Thyroid gland (tissue), 4 donors: ENCODE results near the gene PARD3. TPM values are rescaled to one million over a fixed set of nuclear protein-coding genes. Genes with fewer than 3 reads are reported as not detected.

Source experiments
- DNase-seq, 2 donors: peaks; one replicate each; pipeline ENCODE4 v3.0.0-alpha.2; 2019
- H3K27ac ChIP-seq, 3 donors: fragments of 200-600 bp; sonication (generic); 1 replicate in 2 of 3; 2 replicates in 1 of 3; pipeline ENCODE4 v1.5.1; 2016 to 2019; ENCODE audit warnings: mild to moderate bottlenecking in 1 of 3, moderate library complexity in 1 of 3
- H3K27me3 ChIP-seq: fragments of 200-600 bp; sonication (generic); one replicate; pipeline ENCODE4 v1.5.1; 2019
- H3K36me3 ChIP-seq, 2 donors: fragments of 200-600 bp; sonication (generic); one replicate each; pipeline ENCODE4 v1.5.1; 2016 to 2019
- H3K4me1 ChIP-seq, 2 donors: fragments of 200-600 bp; sonication (generic); one replicate each; pipeline ENCODE4 v1.5.1; 2017 to 2019
- H3K4me3 ChIP-seq, 3 donors: fragments of 200-600 bp; sonication (generic); replicated peaks in 1 of 3; 1 replicate in 2 of 3; 2 replicates in 1 of 3; pipeline ENCODE4 v1.5.1; 2016; ENCODE audit warnings: mild to moderate bottlenecking in 1 of 3
- H3K9me3 ChIP-seq: fragments of 200-600 bp; sonication (generic); one replicate; pipeline ENCODE4 v1.5.1; 2017
- POLR2A ChIP-seq, 2 donors: fragments of 450-650 bp; IDR thresholded peaks; one replicate each; pipeline ENCODE4 v1.6.1; 2017; ENCODE audit warnings: antibody characterized with exemption in 2 of 2, mild to moderate bottlenecking in 2 of 2, moderate library complexity in 1 of 2
- WGBS, 2 donors: methylation state at CpG; one replicate each; pipeline ENCODE4 v1.1.5; 2017; 5-methylcytosine and 5-hydroxymethylcytosine counted together
- intact Hi-C: fragments of 100-400 bp; cut with DNase I; formaldehyde crosslinking; loops from one replicate; pipeline ENCODE4 v1.15.1; 2023
- total RNA-seq, 4 donors: library from RNA; depleted of rRNA; stranded (reverse); fragments of >200 nt; gene quantifications; one replicate each; pipeline ENCODE4 v1.2.3, GENCODE V29; 2016
- TF ChIP-seq, protein P1 (sequence below), 6 experiments: fragments of 200-600 bp in 3 of 6; fragments of 450-650 bp in 3 of 6; sonication (generic) in 3 of 6; IDR thresholded peaks; one replicate each; pipeline ENCODE4 v1.5.1; 2016 to 2019; ENCODE audit warnings: antibody characterized with exemption in 6 of 6, mild to moderate bottlenecking in 2 of 6, inconsistent platforms in 1 of 6, moderate library complexity in 1 of 6

PARD3 gene
- total RNA-seq, 4 donors from 2014 or later = 48.6 to 88.4 (median 57.7) TPM

DNA sequence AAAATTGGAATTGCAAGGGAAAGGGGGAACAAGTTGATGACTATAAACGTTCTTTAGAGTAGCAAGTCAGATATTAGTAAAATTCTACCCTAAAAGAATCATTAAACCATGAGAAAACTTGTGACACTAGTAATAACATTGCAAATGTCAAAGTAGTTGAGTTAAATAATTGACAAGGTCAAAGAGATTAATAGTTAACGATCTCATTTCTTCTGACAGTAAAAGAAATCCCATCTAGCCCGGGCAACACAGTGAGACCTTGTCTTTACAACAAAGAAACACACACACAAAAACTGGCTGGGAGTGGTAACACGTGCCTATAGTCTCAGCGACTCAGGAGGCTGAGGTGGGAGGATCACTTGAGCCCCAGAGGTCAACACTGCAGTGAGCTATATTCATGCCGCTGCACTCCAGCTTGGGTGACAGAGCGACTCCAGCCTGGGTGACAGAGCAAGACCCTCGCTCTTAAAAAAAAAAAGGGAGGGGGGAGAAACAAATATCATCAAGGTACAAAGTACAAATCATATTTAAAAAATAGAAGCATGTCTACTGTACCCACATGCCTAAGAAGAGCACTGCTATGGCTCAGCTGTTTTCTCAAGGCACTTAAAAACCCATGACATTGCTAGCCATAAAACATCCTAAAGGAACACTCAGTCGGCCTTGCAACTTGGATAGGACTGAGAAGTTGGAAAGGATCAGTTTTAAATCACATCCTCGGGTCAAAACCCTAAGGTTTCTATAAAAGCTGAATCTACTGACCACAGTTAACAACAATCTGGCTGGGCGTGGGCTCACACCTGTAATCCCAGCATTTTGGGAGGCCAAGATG, 401.1 kb downstream of the PARD3 start:
- intact Hi-C loops = no loop called here
- Histone ChIP-seq H3K36me3 (no peaks in the 10 kb centered on the region), H3K27ac (no peak overlapping the region), H3K9me3 (no peaks in the 10 kb centered on the region), H3K4me1 (peaks cover 0 to 13% of the 10 kb centered on the region in 2 donors), H3K4me3 (no peak overlapping the region), H3K27me3 (no peaks in the 10 kb centered on the region)
- DNase-seq = no peak
- 91 to 93% methylated on average over 11 of the region's 11 CpGs for WGBS, 2 donors
- TF ChIP-seq, protein P1, sequence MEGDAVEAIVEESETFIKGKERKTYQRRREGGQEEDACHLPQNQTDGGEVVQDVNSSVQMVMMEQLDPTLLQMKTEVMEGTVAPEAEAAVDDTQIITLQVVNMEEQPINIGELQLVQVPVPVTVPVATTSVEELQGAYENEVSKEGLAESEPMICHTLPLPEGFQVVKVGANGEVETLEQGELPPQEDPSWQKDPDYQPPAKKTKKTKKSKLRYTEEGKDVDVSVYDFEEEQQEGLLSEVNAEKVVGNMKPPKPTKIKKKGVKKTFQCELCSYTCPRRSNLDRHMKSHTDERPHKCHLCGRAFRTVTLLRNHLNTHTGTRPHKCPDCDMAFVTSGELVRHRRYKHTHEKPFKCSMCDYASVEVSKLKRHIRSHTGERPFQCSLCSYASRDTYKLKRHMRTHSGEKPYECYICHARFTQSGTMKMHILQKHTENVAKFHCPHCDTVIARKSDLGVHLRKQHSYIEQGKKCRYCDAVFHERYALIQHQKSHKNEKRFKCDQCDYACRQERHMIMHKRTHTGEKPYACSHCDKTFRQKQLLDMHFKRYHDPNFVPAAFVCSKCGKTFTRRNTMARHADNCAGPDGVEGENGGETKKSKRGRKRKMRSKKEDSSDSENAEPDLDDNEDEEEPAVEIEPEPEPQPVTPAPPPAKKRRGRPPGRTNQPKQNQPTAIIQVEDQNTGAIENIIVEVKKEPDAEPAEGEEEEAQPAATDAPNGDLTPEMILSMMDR (IDR thresholded peaks at IDR 0.05) = no peak
- TF ChIP-seq POLR2A (IDR thresholded peaks at IDR 0.05) = no peak

DNA sequence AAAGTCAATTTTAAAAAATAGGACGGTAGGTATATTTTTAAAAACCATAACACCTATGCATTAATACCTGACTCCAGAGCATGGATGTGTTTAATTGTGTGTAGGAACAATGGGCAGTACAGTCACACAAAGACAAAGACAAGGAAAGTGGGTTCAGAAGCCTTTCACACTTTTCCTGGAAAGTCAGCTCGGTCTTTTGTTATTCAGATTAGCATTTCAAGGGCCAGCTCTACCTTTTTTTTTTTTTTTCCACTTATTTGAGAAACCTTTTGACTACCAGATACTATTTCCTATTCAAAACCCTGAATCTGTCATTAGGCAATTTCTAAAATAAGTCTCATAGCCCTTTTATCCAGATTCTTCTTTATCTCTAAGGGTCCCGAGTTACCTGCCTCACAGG, 401.9 kb downstream of the PARD3 start:
- no peak for DNase-seq
- intact Hi-C loops = no loop called here
- WGBS, 2 donors = 78 to 80% methylated on average over 3 of the region's 3 CpGs
- no peaks in the 10 kb centered on the region for H3K9me3 ChIP-seq
- H3K4me3 ChIP-seq = no peak overlapping the region
- no peak overlapping the region for H3K27ac ChIP-seq
- no peaks in the 10 kb centered on the region for H3K27me3 ChIP-seq
- H3K36me3 ChIP-seq = no peaks in the 10 kb centered on the region
- TF ChIP-seq, protein P1 (IDR thresholded peaks at IDR 0.05) = no peak
- TF ChIP-seq POLR2A (IDR thresholded peaks at IDR 0.05) = no peak
- peaks cover 0 to 13% of the 10 kb centered on the region in 2 donors for H3K4me1 ChIP-seq

DNA sequence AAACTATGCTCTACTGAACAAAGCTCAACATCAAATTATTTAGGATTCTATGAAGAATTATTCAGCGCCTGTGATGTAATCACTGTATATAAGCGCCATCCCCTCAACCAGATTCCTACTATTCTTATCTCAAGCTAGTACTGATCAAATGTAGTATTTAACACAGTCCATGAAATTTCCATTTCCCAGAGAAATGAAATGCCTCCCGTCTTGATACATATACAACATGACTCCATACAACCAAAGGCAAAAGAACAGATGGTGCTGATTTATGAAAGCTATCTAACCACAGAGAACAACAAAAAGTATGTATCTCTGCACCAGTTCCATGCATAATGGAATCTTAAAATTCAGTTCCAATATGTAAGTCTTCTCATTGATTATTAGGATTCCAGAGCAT, 406.1 kb downstream of the PARD3 start:
- peaks cover 0 to 8% of the 10 kb centered on the region in 2 donors for H3K4me1 ChIP-seq
- TF ChIP-seq, protein P1 (IDR thresholded peaks at IDR 0.05) = no peak
- DNase-seq = no peak
- H3K36me3 ChIP-seq = no peaks in the 10 kb centered on the region
- WGBS, 2 donors = 94 to 97% methylated on average over 3 of the region's 3 CpGs
- H3K27me3 ChIP-seq = no peaks in the 10 kb centered on the region
- H3K9me3 ChIP-seq = no peaks in the 10 kb centered on the region
- H3K4me3 ChIP-seq = no peak overlapping the region
- intact Hi-C loops = no loop called here
- no peak overlapping the region for H3K27ac ChIP-seq

DNA sequence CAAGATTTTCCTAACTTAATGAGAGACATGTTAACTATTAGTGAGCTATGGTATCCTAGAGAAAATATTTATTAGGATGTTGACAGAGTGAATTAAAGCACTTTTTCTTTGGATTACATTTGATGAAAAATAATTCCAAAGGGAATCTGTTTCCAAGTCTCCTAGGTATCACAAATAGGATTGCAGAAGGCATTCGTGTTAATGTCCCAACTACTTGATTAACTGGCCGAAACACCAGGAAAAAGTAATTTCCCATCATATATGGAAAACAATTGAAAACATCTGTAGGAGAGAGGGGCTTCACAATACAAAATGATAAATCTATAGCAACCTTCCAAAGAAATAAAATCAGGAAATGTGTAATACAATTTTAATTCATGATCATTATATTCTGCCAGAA, 406.7 kb downstream of the PARD3 start:
- Histone ChIP-seq H3K27me3 (no peaks in the 10 kb centered on the region), H3K4me1 (peaks cover 0 to 8% of the 10 kb centered on the region in 2 donors), H3K36me3 (no peaks in the 10 kb centered on the region), H3K4me3 (no peak overlapping the region), H3K27ac (no peak overlapping the region), H3K9me3 (no peaks in the 10 kb centered on the region)
- intact Hi-C loops = no loop called here
- WGBS, 2 donors = 89 to 96% methylated on average over 2 of the region's 2 CpGs
- TF ChIP-seq, protein P1 (IDR thresholded peaks at IDR 0.05) = no peak
- no peak for TF ChIP-seq POLR2A (IDR thresholded peaks at IDR 0.05)
- no peak for DNase-seq

DNA sequence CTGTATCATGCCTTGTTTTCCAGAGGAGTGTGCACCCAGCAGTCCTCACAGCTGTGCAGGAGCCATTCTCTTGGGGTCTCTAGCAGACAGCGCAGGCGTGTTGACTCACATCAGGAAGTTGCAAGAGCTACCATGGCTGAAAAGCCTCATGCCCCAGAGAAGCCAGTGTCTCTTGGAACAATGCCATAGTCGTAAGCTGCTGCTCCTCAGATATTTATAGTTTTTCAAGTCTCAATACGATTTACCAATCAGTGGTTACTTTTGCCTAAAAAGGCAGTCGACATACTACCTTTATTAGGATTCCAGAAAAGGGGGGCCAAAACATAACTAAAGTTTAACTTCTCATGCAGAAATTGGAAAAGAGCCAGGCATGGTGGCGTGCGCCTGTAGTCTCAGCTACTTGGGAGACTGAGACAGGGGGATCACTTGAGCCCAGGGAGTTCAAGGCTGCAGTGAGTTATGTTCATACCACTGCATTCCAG, 407.7 kb downstream of the PARD3 start:
- no peak for DNase-seq
- H3K27ac ChIP-seq = no peak overlapping the region
- intact Hi-C loops = no loop called here
- 78 to 79% methylated on average over 7 of the region's 7 CpGs for WGBS, 2 donors
- peaks cover 0 to 8% of the 10 kb centered on the region in 2 donors for H3K4me1 ChIP-seq
- H3K4me3 ChIP-seq = no peak overlapping the region
- no peaks in the 10 kb centered on the region for H3K36me3 ChIP-seq
- H3K27me3 ChIP-seq = no peaks in the 10 kb centered on the region
- no peaks in the 10 kb centered on the region for H3K9me3 ChIP-seq
- TF ChIP-seq, protein P1 (IDR thresholded peaks at IDR 0.05) = no peak
- TF ChIP-seq POLR2A (IDR thresholded peaks at IDR 0.05) = no peak
